Ureter (tissue), 1 donor: ENCODE data around the gene CLEC9A. TPM values are rescaled to one million over a fixed set of nuclear protein-coding genes. Genes with fewer than 3 reads are reported as not detected.

Source experiments
- DNase-seq: peaks from one replicate; pipeline ENCODE4 v3.0.0-alpha.2; 2020; ENCODE audit warnings: low spot score
- total RNA-seq: library from RNA; stranded (reverse); gene quantifications from one replicate; pipeline ENCODE4 v1.2.4, GENCODE V29; 2023
- donor health status: DM: yes; HTN: yes; CAD: no.

Gene CLEC9A
- total RNA-seq, 1 donor from 2014 or later = 0.57 TPM

- DNase-seq = no peak
Measured at GRCh38 chr12:10110256-10110844, 79.9 kb downstream of the CLEC9A start.

- DNase-seq = no peak
Measured at GRCh38 chr12:10111451-10111850, 81.0 kb downstream of the CLEC9A start.

- no peak for DNase-seq
Measured at GRCh38 chr12:10113075-10113474, 82.6 kb downstream of the CLEC9A start.

GRCh38 chr12:10113920-10114319 lies 83.4 kb downstream of the CLEC9A start:
- DNase-seq = no peak

GRCh38 chr12:10115311-10115710 lies 84.8 kb downstream of the CLEC9A start:
- DNase-seq = no peak

Other genes with a start within 250 kb of the CLEC9A start
- gene KLRF1, start 203.2 kb upstream of the CLEC9A start, total RNA-seq = 0.42 TPM
- 8.7 TPM for gene CLEC2B, start 161.3 kb upstream of the CLEC9A start, total RNA-seq
- not detected for gene KLRF2, start 149.2 kb upstream of the CLEC9A start, total RNA-seq
- not detected for gene CLEC2A, start 98.3 kb upstream of the CLEC9A start, total RNA-seq
- gene CLEC12A, start 59.3 kb upstream of the CLEC9A start, total RNA-seq = 2.3 TPM
- gene CLEC1B, start 31.6 kb upstream of the CLEC9A start, total RNA-seq = not detected
- not detected for gene CLEC12B, start 20.1 kb upstream of the CLEC9A start, total RNA-seq
- 5.4 TPM for gene CLEC1A, start 68.3 kb downstream of the CLEC9A start, total RNA-seq
- 9.0 TPM for gene CLEC7A, start 99.5 kb downstream of the CLEC9A start, total RNA-seq
- 3.4 TPM for gene OLR1, start 141.4 kb downstream of the CLEC9A start, total RNA-seq
- gene TMEM52B, start 148.3 kb downstream of the CLEC9A start, total RNA-seq = 0.18 TPM
- 58.3 TPM for gene GABARAPL1, start 182.2 kb downstream of the CLEC9A start, total RNA-seq